Smooth muscle cell (in vitro differentiated cells): Measurements from ENCODE around the gene HDHD3. TPM values are rescaled to one million over a fixed set of nuclear protein-coding genes. Genes with fewer than 3 reads are reported as not detected.
"Not testable (repeated sequence)": the region's sequence is repeated elsewhere in the genome, so short reads cannot be mapped to it uniquely, and the experiment has no call there.

Experiments used
- DNase-seq: peaks from one replicate; lab custom pipeline; 2025; ENCODE audit not compliant: unreplicated experiment; lab: John Stamatoyannopoulos, UW
- H2AFZ ChIP-seq: fragments of 200-600 bp; sonication (generic); 2 replicates; pipeline ENCODE4 v1.6.0; 2016; ENCODE audit warnings: antibody characterized with exemption, low read depth, mild to moderate bottlenecking
- H3F3A ChIP-seq: fragments of 200-600 bp; sonication (generic); 2 replicates; pipeline ENCODE4 v1.6.0; 2017; ENCODE audit warnings: antibody characterized with exemption, low read depth
- H3K27ac ChIP-seq: fragments of 200-600 bp; sonication (generic); 2 replicates; pipeline ENCODE4 v1.5.1; 2016; ENCODE audit warnings: low read depth, mild to moderate bottlenecking
- H3K27me3 ChIP-seq: fragments of 200-600 bp; sonication (generic); 2 replicates; pipeline ENCODE4 v1.6.1; 2016; ENCODE audit warnings: low read depth, mild to moderate bottlenecking
- H3K36me3 ChIP-seq: fragments of 200-600 bp; sonication (generic); 2 replicates; pipeline ENCODE4 v1.5.1; 2016; ENCODE audit warnings: low read depth
- H3K4me1 ChIP-seq: fragments of 200-600 bp; sonication (generic); 2 replicates; pipeline ENCODE4 v1.5.1; 2016; ENCODE audit warnings: low read depth
- H3K4me2 ChIP-seq: fragments of 200-600 bp; sonication (generic); 2 replicates; pipeline ENCODE4 v1.6.0; 2016; ENCODE audit warnings: mild to moderate bottlenecking
- H3K4me3 ChIP-seq: fragments of 200-600 bp; sonication (generic); 2 replicates; pipeline ENCODE4 v1.5.1; 2016; ENCODE audit warnings: mild to moderate bottlenecking
- H3K79me2 ChIP-seq: fragments of 200-600 bp; sonication (generic); 2 replicates; pipeline ENCODE4 v1.6.0; 2016; ENCODE audit warnings: low read depth, mild to moderate bottlenecking
- H3K9ac ChIP-seq: fragments of 200-600 bp; sonication (generic); 2 replicates; pipeline ENCODE4 v1.6.0; 2016; ENCODE audit warnings: low read depth
- H3K9me3 ChIP-seq: fragments of 200-600 bp; sonication (generic); replicated peaks from 2 replicates; pipeline ENCODE4 v1.5.1; 2016; ENCODE audit warnings: low read depth
- H4K20me1 ChIP-seq: fragments of 200-600 bp; sonication (generic); 2 replicates; pipeline ENCODE4 v1.6.0; 2016; ENCODE audit warnings: low read depth
- WGBS: methylation state at CpG from one replicate; pipeline ENCODE4 v1.1.7; 2016; ENCODE audit warnings: low lambda C conversion rate; 5-methylcytosine and 5-hydroxymethylcytosine counted together
- polyA plus RNA-seq: library from polyadenylated mRNA; unstranded; fragments of >200 nt; fragmentation: Nextera tagmentation; extraction: Ambion mirVana; gene quantifications from 2 replicates; pipeline ENCODE4 v1.2.1, GENCODE V29; 2016
- total RNA-seq: library from RNA; depleted of rRNA; stranded (reverse); fragments of >200 nt; gene quantifications from 2 replicates; pipeline ENCODE4 v1.2.3, GENCODE V29; 2014
- TF ChIP-seq, protein P1 (sequence below): fragments of 200-600 bp; sonication (generic); IDR thresholded peaks from 2 replicates; pipeline ENCODE4 v1.5.1; 2017; ENCODE audit warnings: borderline replicate concordance, mild to moderate bottlenecking, antibody characterized with exemption; ENCODE audit not compliant: insufficient read depth, poor library complexity, severe bottlenecking

The HDHD3 gene
- total and polyA plus RNA-seq, 2 experiments from 2014 or later = 2.9 to 12.5 TPM

DNA sequence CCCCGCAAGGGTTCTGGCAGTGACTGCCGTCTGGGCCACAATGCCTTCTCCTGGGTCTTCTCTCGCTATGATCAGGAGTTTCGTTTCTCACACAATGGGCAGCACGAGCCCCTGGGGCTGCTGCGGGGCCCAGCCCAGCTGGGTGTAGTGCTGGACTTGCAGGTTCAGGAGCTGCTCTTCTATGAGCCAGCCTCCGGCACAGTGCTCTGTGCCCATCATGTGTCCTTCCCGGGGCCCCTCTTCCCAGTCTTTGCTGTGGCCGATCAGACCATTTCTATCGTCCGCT lies 7.0 kb downstream of the HDHD3 start:
- Histone ChIP-seq H3K27ac (no peak overlapping the region), H3K79me2 (no peaks in the 10 kb centered on the region), H4K20me1 (no peaks in the 10 kb centered on the region), H3K36me3 (no peaks in the 10 kb centered on the region), H3K4me3 (no peak overlapping the region), H3K9ac (no peak overlapping the region), H3K4me2 (no peak overlapping the region), H2AFZ (no peak overlapping the region), H3K9me3 (no peaks in the 10 kb centered on the region), H3K27me3 (no peaks in the 10 kb centered on the region), H3K4me1 (no peaks in the 10 kb centered on the region), H3F3A (no peaks in the 10 kb centered on the region)
- 89% methylated on average over 11 of the region's 11 CpGs for WGBS
- no peak for DNase-seq
- TF ChIP-seq, protein P1, sequence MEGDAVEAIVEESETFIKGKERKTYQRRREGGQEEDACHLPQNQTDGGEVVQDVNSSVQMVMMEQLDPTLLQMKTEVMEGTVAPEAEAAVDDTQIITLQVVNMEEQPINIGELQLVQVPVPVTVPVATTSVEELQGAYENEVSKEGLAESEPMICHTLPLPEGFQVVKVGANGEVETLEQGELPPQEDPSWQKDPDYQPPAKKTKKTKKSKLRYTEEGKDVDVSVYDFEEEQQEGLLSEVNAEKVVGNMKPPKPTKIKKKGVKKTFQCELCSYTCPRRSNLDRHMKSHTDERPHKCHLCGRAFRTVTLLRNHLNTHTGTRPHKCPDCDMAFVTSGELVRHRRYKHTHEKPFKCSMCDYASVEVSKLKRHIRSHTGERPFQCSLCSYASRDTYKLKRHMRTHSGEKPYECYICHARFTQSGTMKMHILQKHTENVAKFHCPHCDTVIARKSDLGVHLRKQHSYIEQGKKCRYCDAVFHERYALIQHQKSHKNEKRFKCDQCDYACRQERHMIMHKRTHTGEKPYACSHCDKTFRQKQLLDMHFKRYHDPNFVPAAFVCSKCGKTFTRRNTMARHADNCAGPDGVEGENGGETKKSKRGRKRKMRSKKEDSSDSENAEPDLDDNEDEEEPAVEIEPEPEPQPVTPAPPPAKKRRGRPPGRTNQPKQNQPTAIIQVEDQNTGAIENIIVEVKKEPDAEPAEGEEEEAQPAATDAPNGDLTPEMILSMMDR = no peak

DNA sequence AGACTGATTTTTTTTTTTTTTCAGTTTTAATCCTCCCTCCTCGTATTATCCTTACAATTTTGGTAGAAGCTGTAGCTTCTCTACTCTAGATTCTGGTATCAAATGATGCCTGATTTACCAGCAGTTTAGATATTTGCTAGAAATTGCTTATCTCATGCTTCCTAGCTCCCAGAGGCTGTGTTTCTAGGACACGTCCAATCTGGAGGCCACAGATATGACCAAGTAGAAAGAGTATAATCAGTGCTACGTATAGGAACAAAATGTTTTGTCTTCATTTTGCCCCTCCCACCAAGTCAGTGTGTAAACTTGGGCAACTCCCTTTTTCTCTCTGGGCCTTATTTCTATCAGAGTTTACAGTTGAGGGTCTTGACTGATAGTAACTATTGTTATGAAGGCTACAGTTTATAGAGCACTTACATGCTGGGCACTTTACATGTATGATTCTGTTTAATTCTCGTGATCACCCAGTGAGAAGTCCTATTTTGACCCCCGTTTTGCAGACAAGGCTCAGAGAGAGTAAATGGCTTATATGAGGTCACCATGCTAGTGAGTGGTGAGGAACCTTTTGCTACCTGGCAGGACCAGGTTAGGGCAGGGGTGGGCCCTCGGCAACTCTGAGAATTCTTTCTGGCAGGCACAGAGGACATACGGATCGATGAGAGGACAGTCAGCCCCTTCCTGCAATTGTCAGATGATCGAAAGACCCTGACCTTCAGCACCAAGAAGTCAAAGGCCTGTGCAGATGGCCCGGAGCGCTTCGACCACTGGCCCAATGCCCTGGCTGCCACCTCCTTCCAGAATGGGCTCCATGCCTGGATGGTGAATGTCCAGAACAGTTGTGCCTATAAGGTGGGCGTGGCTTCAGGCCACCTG lies 7.6 kb downstream of the HDHD3 start:
- H3K36me3 ChIP-seq = no peaks in the 10 kb centered on the region
- TF ChIP-seq, protein P1 = no peak
- H4K20me1 ChIP-seq = no peaks in the 10 kb centered on the region
- 87% methylated on average over 13 of the region's 13 CpGs for WGBS
- H3K9me3 ChIP-seq = no peaks in the 10 kb centered on the region
- H3K27ac ChIP-seq = no peak overlapping the region
- DNase-seq = no peak
- H3K4me1 ChIP-seq = no peaks in the 10 kb centered on the region
- no peak overlapping the region for H3K9ac ChIP-seq
- no peak overlapping the region for H3K4me2 ChIP-seq
- H2AFZ ChIP-seq = no peak overlapping the region
- H3K27me3 ChIP-seq = no peaks in the 10 kb centered on the region
- H3K4me3 ChIP-seq = no peak overlapping the region
- H3K79me2 ChIP-seq = no peaks in the 10 kb centered on the region
- no peaks in the 10 kb centered on the region for H3F3A ChIP-seq

DNA sequence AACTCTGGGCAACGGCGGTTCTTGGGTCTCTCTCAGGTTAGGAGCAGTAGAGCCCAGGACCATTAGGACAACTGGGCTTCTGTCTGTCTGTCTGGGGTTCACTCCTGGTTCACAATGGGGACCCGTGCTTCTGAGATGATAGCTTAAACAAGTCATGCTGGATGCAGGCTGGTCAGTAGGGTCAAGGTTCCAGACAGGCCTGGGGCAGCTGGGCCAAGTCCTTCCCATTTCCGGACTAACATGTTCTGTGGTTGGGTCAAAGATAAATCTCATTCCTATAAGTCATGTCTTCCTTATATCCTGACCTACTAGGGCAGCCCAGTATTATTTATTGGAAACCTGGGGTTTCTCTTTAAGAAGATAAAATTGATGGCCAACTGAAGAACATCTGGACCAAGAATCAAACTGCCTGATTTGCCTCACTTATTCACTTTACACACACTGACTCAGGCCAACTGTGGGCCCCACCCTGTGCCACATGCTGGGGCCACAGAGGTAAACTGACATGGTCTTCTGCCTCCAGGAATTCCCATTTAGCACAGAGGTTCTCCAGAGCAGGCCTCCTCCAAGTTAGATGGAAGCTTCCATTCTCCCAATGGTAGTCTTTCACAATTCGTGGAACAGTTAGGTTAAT lies 8.3 kb downstream of the HDHD3 start:
- Histone ChIP-seq H3K4me1 (no peaks in the 10 kb centered on the region), H3K4me3 (no peak overlapping the region), H3K9me3 (no peaks in the 10 kb centered on the region), H3K27me3 (no peaks in the 10 kb centered on the region), H3K9ac (no peak overlapping the region), H3K4me2 (no peak overlapping the region), H3K27ac (no peak overlapping the region), H2AFZ (no peak overlapping the region), H3K36me3 (no peaks in the 10 kb centered on the region), H3K79me2 (no peaks in the 10 kb centered on the region), H3F3A (no peaks in the 10 kb centered on the region), H4K20me1 (no peaks in the 10 kb centered on the region)
- TF ChIP-seq, protein P1 = no peak
- 94% methylated on average over 5 of the region's 5 CpGs for WGBS
- DNase-seq = no peak

DNA sequence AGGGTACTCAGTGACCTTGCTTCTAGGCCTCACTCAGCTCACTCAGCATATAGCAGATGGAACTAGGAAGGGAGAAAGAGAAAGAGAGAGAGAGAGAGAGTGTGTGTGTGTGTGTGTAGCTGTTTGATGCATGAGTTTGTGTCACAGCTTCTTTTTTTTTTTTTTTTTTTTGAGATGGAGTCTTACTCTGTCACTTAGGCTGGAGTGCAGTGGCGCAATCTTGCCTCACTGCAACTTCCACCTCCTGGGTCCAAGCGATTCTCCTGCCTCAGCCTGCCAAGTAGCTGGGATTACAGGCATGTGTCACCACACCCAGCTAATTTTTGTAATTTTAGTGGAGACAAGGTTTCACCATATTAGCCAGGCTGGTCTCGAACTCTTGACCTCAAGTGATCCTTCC lies 11.1 kb downstream of the HDHD3 start:
- not testable (repeated sequence) for H4K20me1 ChIP-seq, H3K79me2 ChIP-seq, H3K4me1 ChIP-seq, H3K27me3 ChIP-seq, H3K27ac ChIP-seq, H3K36me3 ChIP-seq, H2AFZ ChIP-seq, H3K4me2 ChIP-seq, H3K4me3 ChIP-seq, H3K9me3 ChIP-seq, DNase-seq, H3K9ac ChIP-seq, H3F3A ChIP-seq
- 90% methylated on average over 3 of the region's 3 CpGs for WGBS
